Endodermal cell (in vitro differentiated cells): ENCODE data around the gene SRP9. TPM values are rescaled to one million over a fixed set of nuclear protein-coding genes. Genes with fewer than 3 reads are reported as not detected.

Experiments
- DNase-seq: peaks from one replicate; pipeline ENCODE4 v3.0.0-alpha.2; 2017
- H3K27ac ChIP-seq: 2 replicates; pipeline ENCODE4 v1.5.1; 2013; ENCODE audit warnings: mild to moderate bottlenecking, low read depth, low read length, moderate library complexity
- H3K27me3 ChIP-seq: 2 replicates; pipeline ENCODE4 v1.6.1; 2013; ENCODE audit warnings: mild to moderate bottlenecking, low read length, moderate library complexity; ENCODE audit not compliant: insufficient read depth, control insufficient read depth, poor library complexity, severe bottlenecking
- H3K36me3 ChIP-seq: 2 replicates; pipeline ENCODE4 v1.7.0; 2013; ENCODE audit warnings: mild to moderate bottlenecking, low read length, moderate library complexity; ENCODE audit not compliant: control insufficient read depth, insufficient read depth
- H3K4me1 ChIP-seq: one replicate; pipeline ENCODE4 v1.7.0; 2013; ENCODE audit warnings: low read length; ENCODE audit not compliant: control insufficient read depth, insufficient read depth
- H3K4me3 ChIP-seq: 2 replicates; pipeline ENCODE4 v1.5.1; 2013; ENCODE audit warnings: mild to moderate bottlenecking, low read length, moderate library complexity
- H3K9ac ChIP-seq: 2 replicates; pipeline ENCODE4 v1.6.1; 2013; ENCODE audit warnings: mild to moderate bottlenecking, low read length, moderate library complexity; ENCODE audit not compliant: poor library complexity, severe bottlenecking; ENCODE audit errors: extremely low read depth
- H3K9me3 ChIP-seq: 2 replicates; pipeline ENCODE4 v1.6.1; 2013; ENCODE audit warnings: mild to moderate bottlenecking, low read length, moderate library complexity; ENCODE audit not compliant: control insufficient read depth
- H3K27ac Mint-ChIP-seq: 2 replicates; pipeline ENCODE4 v1.8.0; 2020; ENCODE audit warnings: mixed read lengths
- H3K27me3 Mint-ChIP-seq: 2 replicates; pipeline ENCODE4 v1.8.0; 2021; ENCODE audit warnings: mild to moderate bottlenecking, mixed read lengths; ENCODE audit not compliant: insufficient read depth
- H3K36me3 Mint-ChIP-seq: 2 replicates; pipeline ENCODE4 v1.8.0; 2020; ENCODE audit warnings: low read depth, mixed read lengths
- H3K4me1 Mint-ChIP-seq: 2 replicates; pipeline ENCODE4 v1.8.0; 2020; ENCODE audit warnings: mixed read lengths
- H3K4me3 Mint-ChIP-seq: 2 replicates; pipeline ENCODE4 v1.8.0; 2020; ENCODE audit warnings: mild to moderate bottlenecking, moderate library complexity, mixed read lengths
- H3K9me3 Mint-ChIP-seq: 2 replicates; pipeline ENCODE4 v1.8.0; 2020; ENCODE audit warnings: mild to moderate bottlenecking, mixed read lengths
- CTCF ChIP-seq: fragments of 200-600 bp; sonication (generic); conservative IDR thresholded peaks from 2 replicates; pipeline ENCODE4 v1.5.0; 2021; ENCODE audit warnings: antibody characterized with exemption, mild to moderate bottlenecking
- WGBS, 2 experiments: methylation state at CpG; one replicate each; pipeline versions ENCODE4 v1.1.5 to v1.1.7; 2013; ENCODE audit warnings: missing lambda C conversion rate in 2 of 2, mixed read lengths in 1 of 2; ENCODE audit not compliant: insufficient coverage in 1 of 2, insufficient read length in 1 of 2; 5-methylcytosine and 5-hydroxymethylcytosine counted together
- long read RNA-seq, 4 experiments: library from polyadenylated mRNA in 2 of 4; library from RNA in 1 of 4; library from capped mRNA in 1 of 4; stranded (forward) in 3 of 4; unstranded in 1 of 4; transcript quantifications; one replicate each; pipeline ENCODE4 v2.0.0, GENCODE V29; 2020 to 2021; ENCODE audit warnings: inconsistent platforms in 1 of 4
- polyA plus RNA-seq, 2 experiments: library from polyadenylated mRNA; stranded (reverse); fragments of 50-300 nt; gene quantifications; one replicate each; pipeline ENCODE4 v1.2.3, GENCODE V29; 2013
- total RNA-seq, 2 donors: library from RNA; stranded (reverse); fragmentation: NEBNext Ultra II Directional in 1 of 2; extraction: Animal tissue kit (Norgen Biotek cat#: 25700) in 1 of 2; gene quantifications; 2 replicates in 1 of 2; 3 replicates in 1 of 2; pipeline ENCODE4 v1.2.1, GENCODE V29; 2021

SRP9 gene, protein sequence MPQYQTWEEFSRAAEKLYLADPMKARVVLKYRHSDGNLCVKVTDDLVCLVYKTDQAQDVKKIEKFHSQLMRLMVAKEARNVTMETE
- total RNA-seq = 100 to 1,000 TPM; 286 to 319 TPM
- 488 TPM for polyA plus RNA-seq (2013, experiment 1 of 2)
- polyA plus RNA-seq (2013, experiment 2 of 2) = 479 TPM
- long read RNA-seq, experiment 1, transcript SRP9-203 (4 exons, 1,596 nt) = minor isoform, 33 of 263 reads
- long read RNA-seq, experiment 1, transcript SRP9-201 (3 exons, 1,480 nt) = major isoform, 164 of 263 reads
- long read RNA-seq, experiment 1, partial matches to known transcripts = 5 of 263 reads
- long read RNA-seq, experiment 1, other reads (novel, unspliced or antisense) = 61 of 263 reads
- long read RNA-seq, experiment 2, transcript SRP9-201 (3 exons, 1,480 nt) = major isoform, 477 of 605 reads
- long read RNA-seq, experiment 2, transcript SRP9-203 (4 exons, 1,596 nt) = minor isoform, 88 of 605 reads
- long read RNA-seq, experiment 2, partial matches to known transcripts = 2 of 605 reads
- long read RNA-seq, experiment 2, other reads (novel, unspliced or antisense) = 37 of 605 reads
- long read RNA-seq, experiment 3, transcript SRP9-201 (3 exons, 1,480 nt) = major isoform, 1,099 of 1,278 reads
- long read RNA-seq, experiment 3, transcript SRP9-203 (4 exons, 1,596 nt) = minor isoform, 115 of 1,278 reads
- long read RNA-seq, experiment 3, partial matches to known transcripts = 1 of 1,278 reads
- long read RNA-seq, experiment 3, other reads (novel, unspliced or antisense) = 62 of 1,278 reads
- long read RNA-seq, experiment 4, transcript SRP9-203 (4 exons, 1,596 nt) = minor isoform, 274 of 1,920 reads
- long read RNA-seq, experiment 4, transcript SRP9-202 (4 exons, 540 nt) = minor isoform, 5 of 1,920 reads
- long read RNA-seq, experiment 4, transcript SRP9-201 (3 exons, 1,480 nt) = major isoform, 1,578 of 1,920 reads
- long read RNA-seq, experiment 4, partial matches to known transcripts = 32 of 1,920 reads
- long read RNA-seq, experiment 4, other reads (novel, unspliced or antisense) = 31 of 1,920 reads

- Histone ChIP-seq H3K4me1 (peaks cover 4% of the 10 kb centered on the region), H3K27ac (peak within 1 kb of the TSS; percentile 93), H3K4me3 (peak within 1 kb of the TSS; percentile 92), H3K9me3 (no peaks in the 10 kb centered on the region), H3K9ac (peak within 1 kb of the TSS; percentile 81), H3K27me3 (no peaks in the 10 kb centered on the region), H3K36me3 (peaks cover 25% of the 10 kb centered on the region)
- H3K27ac Mint-ChIP-seq = no peak within 1 kb of the TSS
- 0% methylated on average over 14 to 43 of the region's 46 CpGs for WGBS, 2 experiments
- DNase-seq = peak; percentile 100
- H3K4me1 Mint-ChIP-seq = peaks cover 32% of the 10 kb centered on the region
- no peak within 1 kb of the TSS for H3K4me3 Mint-ChIP-seq
- no peaks in the 10 kb centered on the region for H3K27me3 Mint-ChIP-seq
- peak; percentile 91 for TF ChIP-seq CTCF
- no peaks in the 10 kb centered on the region for H3K9me3 Mint-ChIP-seq
- H3K36me3 Mint-ChIP-seq = peaks cover 23% of the 10 kb centered on the region
Observed at GRCh38 chr1:225777583-225778336, at the start of gene SRP9. SRP9 (plus strand) TSS chr1:225777826; CDS start chr1:225777941, 115 bp downstream.

DNA sequence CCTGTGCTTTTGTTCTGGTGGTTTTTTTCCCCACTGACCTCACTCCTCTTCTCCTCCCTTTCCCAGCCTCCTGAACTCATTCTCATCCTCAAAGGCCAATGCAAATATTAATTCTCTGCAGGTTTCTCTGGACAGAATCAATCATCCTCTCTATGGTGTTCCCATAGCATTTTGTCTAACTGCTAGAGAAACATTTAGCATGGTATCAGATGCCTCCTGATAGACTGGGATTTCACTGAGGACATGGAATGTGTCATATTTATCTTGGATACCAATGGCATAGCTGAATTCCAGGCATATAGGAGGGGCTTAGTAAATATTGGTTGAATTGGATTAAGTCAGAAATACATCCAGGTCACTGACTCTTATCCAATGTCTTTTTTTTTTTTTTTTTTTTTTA is 46.1 kb upstream of the SRP9 start:
- Histone ChIP-seq H3K9ac (no peak overlapping the region), H3K4me3 (no peak overlapping the region), H3K27me3 (no peaks in the 10 kb centered on the region), H3K4me1 (peaks cover 8% of the 10 kb centered on the region), H3K27ac (no peak overlapping the region), H3K9me3 (no peaks in the 10 kb centered on the region), H3K36me3 (no peaks in the 10 kb centered on the region)
- TF ChIP-seq CTCF = no peak
- Mint-ChIP-seq H3K27me3 (peaks cover 2% of the 10 kb centered on the region), H3K36me3 (no peaks in the 10 kb centered on the region), H3K27ac (no peak overlapping the region), H3K4me1 (peaks cover 5% of the 10 kb centered on the region), H3K4me3 (no peak overlapping the region), H3K9me3 (no peaks in the 10 kb centered on the region)
- DNase-seq = no peak

- no peak overlapping the region for H3K27ac Mint-ChIP-seq
- TF ChIP-seq CTCF = no peak
- no peaks in the 10 kb centered on the region for H3K36me3 ChIP-seq
- no peak for DNase-seq
- H3K27me3 ChIP-seq = no peaks in the 10 kb centered on the region
- no peaks in the 10 kb centered on the region for H3K9me3 Mint-ChIP-seq
- no peak overlapping the region for H3K4me3 Mint-ChIP-seq
- H3K4me3 ChIP-seq = no peak overlapping the region
- H3K9ac ChIP-seq = no peak overlapping the region
- H3K27ac ChIP-seq = no peak overlapping the region
- 82 to 87% methylated on average over 3 to 4 of the region's 4 CpGs for WGBS, 2 experiments
- H3K9me3 ChIP-seq = no peaks in the 10 kb centered on the region
- no peaks in the 10 kb centered on the region for H3K36me3 Mint-ChIP-seq
- H3K4me1 ChIP-seq = peaks cover 8% of the 10 kb centered on the region
- H3K4me1 Mint-ChIP-seq = peaks cover 9% of the 10 kb centered on the region
- peaks cover 14% of the 10 kb centered on the region for H3K27me3 Mint-ChIP-seq
Observed at GRCh38 chr1:225733254-225733653, 44.4 kb upstream of the SRP9 start.
